KBM-7 (cell line): ENCODE data around the gene PPP1R2.

ENCODE experiments used
- DNase-seq: peaks from one replicate; pipeline ENCODE4 v3.0.0-alpha.2; 2015
- in situ Hi-C: fragments of 300-500 bp; cut with MboI; formaldehyde crosslinking; loops from 2 replicates; pipeline ENCODE4 v1.14.3; 2020; ENCODE audit warnings: low sequenced_read_pairs, low pct_unique_long_range_greater_than_20kb, mixed read lengths

PPP1R2 gene

GRCh38 chr3:195570344-195570743 is 27.2 kb upstream of the PPP1R2 start:
- in situ Hi-C loops: no loop called here
- DNase-seq: peak; percentile 75

GRCh38 chr3:195568630-195569029 is 25.5 kb upstream of the PPP1R2 start:
- no peak for DNase-seq
- in situ Hi-C loops: no loop called here

GRCh38 chr3:195566797-195567196 is 23.7 kb upstream of the PPP1R2 start:
- DNase-seq: no peak
- in situ Hi-C loops: no loop called here

GRCh38 chr3:195565716-195566115 is 22.6 kb upstream of the PPP1R2 start:
- no peak for DNase-seq
- in situ Hi-C loops: no loop called here

- in situ Hi-C loops: no loop called here
- DNase-seq: no peak
Measured at GRCh38 chr3:195563317-195563716, 20.2 kb upstream of the PPP1R2 start.

GRCh38 chr3:195559723-195560409 is 16.7 kb upstream of the PPP1R2 start:
- DNase-seq: no peak
- in situ Hi-C loops: no loop called here

- DNase-seq: peak; percentile 63
- in situ Hi-C loops: no loop called here
Measured at GRCh38 chr3:195558602-195559001, 15.5 kb upstream of the PPP1R2 start.

GRCh38 chr3:195557322-195557721 is 14.2 kb upstream of the PPP1R2 start:
- in situ Hi-C loops: no loop called here
- DNase-seq: no peak

GRCh38 chr3:195556390-195556789 is 13.3 kb upstream of the PPP1R2 start:
- DNase-seq: peak; percentile 27

GRCh38 chr3:195555110-195555509 is 12.0 kb upstream of the PPP1R2 start:
- in situ Hi-C loops: no loop called here

More at GRCh38 chr3:195556390-195556789, 13.3 kb upstream of the PPP1R2 start:
- in situ Hi-C loops: no loop called here

GRCh38 chr3:195554458-195554857 is 11.3 kb upstream of the PPP1R2 start:
- in situ Hi-C loops: no loop called here
- no peak for DNase-seq

More at GRCh38 chr3:195555110-195555509, 12.0 kb upstream of the PPP1R2 start:
- DNase-seq: no peak

- in situ Hi-C loops: no loop called here
- DNase-seq: no peak
Measured at GRCh38 chr3:195553268-195553667, 10.1 kb upstream of the PPP1R2 start.

GRCh38 chr3:195551381-195551978 is 8.4 kb upstream of the PPP1R2 start:
- DNase-seq: no peak
- in situ Hi-C loops: no loop called here

- in situ Hi-C loops: no loop called here
- DNase-seq: no peak
Measured at GRCh38 chr3:195550723-195551122, 7.6 kb upstream of the PPP1R2 start.

- peak; percentile 20 for DNase-seq
- in situ Hi-C loops: loop anchor here (25.0 kb wide), 1 partner anchor 863 kb away; the partner anchor contains the start of gene FAM43A
Measured at GRCh38 chr3:195549931-195550519, 6.9 kb upstream of the PPP1R2 start.

GRCh38 chr3:195548987-195549386 is 5.9 kb upstream of the PPP1R2 start:
- no peak for DNase-seq
- in situ Hi-C loops: loop anchor here (25.0 kb wide), 1 partner anchor 862 kb away; the partner anchor contains the start of gene FAM43A

- DNase-seq: no peak
- in situ Hi-C loops: loop anchor here (25.0 kb wide), 1 partner anchor 861 kb away; the partner anchor contains the start of gene FAM43A
Measured at GRCh38 chr3:195548501-195548900, 5.4 kb upstream of the PPP1R2 start.

GRCh38 chr3:195548006-195548405 is 4.9 kb upstream of the PPP1R2 start:
- in situ Hi-C loops: loop anchor here (25.0 kb wide), 1 partner anchor 861 kb away; the partner anchor contains the start of gene FAM43A
- no peak for DNase-seq

GRCh38 chr3:195546130-195546560 is 3.0 kb upstream of the PPP1R2 start:
- in situ Hi-C loops: loop anchor here (25.0 kb wide), 1 partner anchor 859 kb away; the partner anchor contains the start of gene FAM43A

GRCh38 chr3:195544634-195545033 is 1.5 kb upstream of the PPP1R2 start:
- in situ Hi-C loops: loop anchor here (25.0 kb wide), 1 partner anchor 857 kb away; the partner anchor contains the start of gene FAM43A
- DNase-seq: no peak

More at GRCh38 chr3:195546130-195546560, 3.0 kb upstream of the PPP1R2 start:
- DNase-seq: no peak
